Prostate gland (tissue), 2 donors: Measurements from ENCODE around the gene CTNNBL1. TPM values are rescaled to one million over a fixed set of nuclear protein-coding genes. Genes with fewer than 3 reads are reported as not detected.

Experiments
- DNase-seq: peaks from one replicate; pipeline ENCODE4 v3.0.0-alpha.2; 2019; ENCODE audit warnings: low spot score
- H3K27ac ChIP-seq, 2 donors: fragments of 200-600 bp; sonication (generic); 2 replicates each; pipeline ENCODE4 v1.5.1; 2017 to 2019
- H3K27me3 ChIP-seq: fragments of 200-600 bp; sonication (generic); replicated peaks from 2 replicates; pipeline ENCODE4 v1.5.1; 2019; ENCODE audit not compliant: insufficient read depth
- H3K36me3 ChIP-seq, 2 donors: fragments of 200-600 bp; sonication (generic); 1 replicate in 1 of 2; 2 replicates in 1 of 2; pipeline versions ENCODE4 v1.5.1 to v1.8.1; 2017 to 2019
- H3K4me1 ChIP-seq: fragments of 200-600 bp; sonication (generic); replicated peaks from 2 replicates; pipeline ENCODE4 v1.5.1; 2019
- H3K4me3 ChIP-seq, 2 donors: fragments of 200-600 bp; sonication (generic); 2 replicates each; pipeline ENCODE4 v1.5.1; 2017 to 2019
- H3K9me3 ChIP-seq: fragments of 200-600 bp; sonication (generic); 2 replicates; pipeline ENCODE4 v1.5.1; 2017
- POLR2A ChIP-seq: fragments of 450-650 bp; IDR thresholded peaks from one replicate; pipeline ENCODE4 v1.6.1; 2016; ENCODE audit warnings: antibody characterized with exemption, mild to moderate bottlenecking
- POLR2AphosphoS5 ChIP-seq: sonication (generic); formaldehyde crosslinking; IDR thresholded peaks from one replicate; pipeline ENCODE4 v1.6.1; 2017; ENCODE audit warnings: antibody characterized with exemption
- WGBS: methylation state at CpG from one replicate; pipeline ENCODE4 v1.1.5; 2018; 5-methylcytosine and 5-hydroxymethylcytosine counted together
- intact Hi-C: fragments of 100-400 bp; cut with DNase I; formaldehyde crosslinking; loops from one replicate; pipeline ENCODE4 v1.14.2; 2022
- total RNA-seq, 2 donors: library from RNA; depleted of rRNA; stranded (reverse); fragments of >200 nt; gene quantifications; one replicate each; pipeline ENCODE4 v1.1.0, GENCODE V29; 2016
- TF ChIP-seq, protein P1 (sequence below), 4 experiments: fragments of 200-600 bp in 2 of 4; fragments of 450-650 bp in 2 of 4; sonication (generic) in 2 of 4; IDR thresholded peaks; 1 replicate in 3 of 4; 2 replicates in 1 of 4; pipeline ENCODE4 v1.5.1; 2016 to 2019; ENCODE audit warnings: antibody characterized with exemption in 4 of 4, mild to moderate bottlenecking in 2 of 4, moderate library complexity in 2 of 4

CTNNBL1 gene
- total RNA-seq, 2 donors from 2014 or later = 29.9 to 61.0 TPM

DNA sequence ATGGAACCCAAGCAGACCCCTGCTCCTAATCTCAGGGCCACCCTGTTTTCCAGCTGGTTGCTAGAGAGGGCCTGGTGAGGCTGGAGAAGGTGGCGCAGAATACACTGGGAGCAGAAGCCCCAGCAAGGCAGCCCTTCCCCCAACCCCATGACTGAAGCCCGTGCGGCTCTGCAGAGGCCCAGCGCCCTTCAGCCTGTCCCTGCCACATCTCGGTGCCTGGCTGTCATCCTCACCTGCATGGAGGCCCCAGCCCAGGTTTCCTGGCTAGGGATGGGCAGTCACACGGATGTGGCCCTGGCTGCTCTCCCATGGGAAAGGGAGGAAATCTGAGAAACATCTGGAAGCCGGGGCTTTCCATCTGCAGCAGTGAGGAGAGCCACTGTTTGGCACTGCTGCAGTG is 183.0 kb downstream of the CTNNBL1 start:
- Histone ChIP-seq H3K27ac (no peak overlapping the region), H3K4me3 (no peak overlapping the region), H3K36me3 (peaks cover 0 to 7% of the 10 kb centered on the region in 2 donors), H3K4me1 (no peaks in the 10 kb centered on the region), H3K27me3 (no peaks in the 10 kb centered on the region), H3K9me3 (no peaks in the 10 kb centered on the region)
- 67% methylated on average over 7 of the region's 7 CpGs for WGBS
- intact Hi-C loops = no loop called here
- TF ChIP-seq POLR2AphosphoS5 = no peak
- TF ChIP-seq POLR2A = no peak
- TF ChIP-seq, protein P1, sequence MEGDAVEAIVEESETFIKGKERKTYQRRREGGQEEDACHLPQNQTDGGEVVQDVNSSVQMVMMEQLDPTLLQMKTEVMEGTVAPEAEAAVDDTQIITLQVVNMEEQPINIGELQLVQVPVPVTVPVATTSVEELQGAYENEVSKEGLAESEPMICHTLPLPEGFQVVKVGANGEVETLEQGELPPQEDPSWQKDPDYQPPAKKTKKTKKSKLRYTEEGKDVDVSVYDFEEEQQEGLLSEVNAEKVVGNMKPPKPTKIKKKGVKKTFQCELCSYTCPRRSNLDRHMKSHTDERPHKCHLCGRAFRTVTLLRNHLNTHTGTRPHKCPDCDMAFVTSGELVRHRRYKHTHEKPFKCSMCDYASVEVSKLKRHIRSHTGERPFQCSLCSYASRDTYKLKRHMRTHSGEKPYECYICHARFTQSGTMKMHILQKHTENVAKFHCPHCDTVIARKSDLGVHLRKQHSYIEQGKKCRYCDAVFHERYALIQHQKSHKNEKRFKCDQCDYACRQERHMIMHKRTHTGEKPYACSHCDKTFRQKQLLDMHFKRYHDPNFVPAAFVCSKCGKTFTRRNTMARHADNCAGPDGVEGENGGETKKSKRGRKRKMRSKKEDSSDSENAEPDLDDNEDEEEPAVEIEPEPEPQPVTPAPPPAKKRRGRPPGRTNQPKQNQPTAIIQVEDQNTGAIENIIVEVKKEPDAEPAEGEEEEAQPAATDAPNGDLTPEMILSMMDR (IDR thresholded peaks at IDR 0.05) = no peak
- no peak for DNase-seq

DNA sequence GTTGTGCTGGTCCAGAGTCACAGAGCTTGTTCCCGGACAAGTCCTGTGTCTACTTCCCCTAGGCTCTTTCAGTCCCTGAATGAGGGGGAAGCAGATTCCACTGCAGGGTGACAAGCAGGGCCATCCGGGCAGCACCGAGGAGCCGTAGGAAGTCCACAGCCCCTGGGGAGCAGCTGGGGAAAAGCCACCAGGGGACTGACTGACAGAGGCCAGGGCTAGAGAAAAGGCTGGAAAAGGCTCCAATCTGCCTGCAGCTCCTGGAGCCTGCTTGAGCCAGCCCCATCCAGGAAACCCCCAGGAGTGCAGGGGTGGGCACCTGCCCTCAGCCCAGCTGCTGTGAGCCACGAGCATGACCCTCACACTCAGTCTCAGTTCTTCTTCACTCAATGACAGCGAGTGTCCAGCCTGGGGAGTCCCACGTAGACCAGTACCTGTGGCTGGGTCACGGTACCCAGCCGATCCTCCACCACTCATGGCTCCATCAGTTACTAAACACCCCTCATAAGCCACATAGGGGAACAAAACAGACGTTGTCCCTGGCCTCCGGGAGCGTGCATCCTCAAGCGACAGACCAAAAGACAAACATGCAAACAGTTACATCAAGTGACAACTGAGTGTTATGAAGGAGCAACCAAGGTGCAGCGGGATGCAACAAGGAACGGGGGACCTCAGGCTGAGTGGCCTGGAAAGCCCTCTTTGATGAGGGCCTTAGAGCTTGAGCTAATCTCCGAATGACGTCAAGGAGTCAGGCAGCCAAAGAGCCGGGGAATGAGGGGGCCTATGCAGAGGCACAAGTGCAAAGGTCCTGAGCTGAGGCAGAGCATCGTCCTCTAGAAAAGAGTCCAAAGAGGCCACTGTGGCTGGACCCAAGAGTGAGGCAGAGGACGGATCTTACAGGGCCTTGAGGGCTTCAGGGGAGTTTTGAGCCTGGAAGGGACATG is 184.3 kb downstream of the CTNNBL1 start:
- H3K4me1 ChIP-seq = no peaks in the 10 kb centered on the region

DNA sequence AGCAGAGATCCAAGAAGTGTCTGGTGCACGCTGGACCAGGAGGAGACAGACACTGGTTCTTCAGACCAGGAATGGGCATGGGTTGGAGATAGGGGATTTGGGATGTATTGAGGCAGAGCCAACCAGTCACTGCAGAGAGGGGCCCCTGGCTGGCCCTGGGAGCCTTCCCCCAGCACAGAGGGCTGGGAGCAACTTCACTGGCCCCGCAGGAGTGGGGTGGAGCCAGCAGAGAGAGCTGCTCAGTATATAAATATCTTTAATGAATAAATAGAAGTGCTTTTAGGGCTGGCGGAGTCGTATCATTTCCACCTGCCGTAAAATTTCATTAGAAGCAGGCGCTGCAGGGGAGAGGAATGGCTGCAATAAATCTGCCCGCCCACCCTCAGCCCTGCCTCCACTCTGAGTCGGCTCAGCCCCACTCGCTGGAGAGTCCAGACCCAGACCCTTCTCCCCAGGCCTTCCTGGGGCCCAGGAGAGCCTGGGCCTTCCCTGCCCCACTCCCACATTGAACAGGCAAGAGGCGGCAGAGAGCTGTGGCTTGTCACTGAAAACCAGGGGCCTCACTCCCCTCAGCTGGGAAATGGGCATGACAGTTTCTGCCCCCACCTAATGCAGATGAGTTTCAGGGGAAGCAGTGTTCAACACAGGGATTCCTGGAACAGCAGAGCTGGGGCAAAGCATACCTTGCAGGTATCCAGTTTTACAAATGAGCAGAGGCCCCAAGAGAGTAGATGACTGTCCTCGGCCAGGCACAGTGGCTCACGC is 185.2 kb downstream of the CTNNBL1 start:
- intact Hi-C loops = no loop called here
- 56% methylated on average over 12 of the region's 12 CpGs for WGBS
- TF ChIP-seq POLR2AphosphoS5 (no peak), POLR2A (no peak)
- TF ChIP-seq, protein P1 (IDR thresholded peaks at IDR 0.05) = no peak

More for the DNA sequence above, 184.3 kb downstream of the CTNNBL1 start:
- intact Hi-C loops = no loop called here
- TF ChIP-seq, protein P1 (IDR thresholded peaks at IDR 0.05) = no peak
- no peak for TF ChIP-seq POLR2AphosphoS5
- no peak for TF ChIP-seq POLR2A
- H3K27ac ChIP-seq = no peak overlapping the region
- no peak for DNase-seq
- no peaks in the 10 kb centered on the region for H3K9me3 ChIP-seq
- H3K4me3 ChIP-seq = no peak overlapping the region
- H3K27me3 ChIP-seq = no peaks in the 10 kb centered on the region
- H3K36me3 ChIP-seq = peaks cover 0 to 7% of the 10 kb centered on the region in 2 donors
- WGBS = 89% methylated on average over 19 of the region's 20 CpGs

DNA sequence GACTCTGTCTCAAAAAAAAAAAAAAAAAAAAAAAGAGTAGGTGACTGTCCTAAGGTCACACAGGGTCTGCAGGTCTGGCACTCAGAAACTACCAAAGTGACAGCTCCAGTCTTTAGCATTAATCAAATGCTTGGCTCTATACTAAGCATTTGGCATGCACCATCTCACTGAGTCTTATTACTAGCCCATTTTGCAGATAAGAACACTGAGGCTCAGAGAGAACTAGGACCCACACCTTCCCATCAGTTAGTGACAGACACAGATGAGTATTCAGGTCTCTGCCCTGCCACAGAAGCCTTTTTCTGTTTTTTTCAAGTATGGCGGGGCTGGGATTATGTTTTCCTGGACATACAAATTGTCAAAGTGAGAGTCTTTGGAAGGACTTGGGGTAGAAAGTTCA is 186.0 kb downstream of the CTNNBL1 start:
- TF ChIP-seq POLR2AphosphoS5 (no peak), POLR2A (no peak)
- TF ChIP-seq, protein P1 (IDR thresholded peaks at IDR 0.05) = no peak
- H3K4me1 ChIP-seq = no peaks in the 10 kb centered on the region

More for the DNA sequence above, 185.2 kb downstream of the CTNNBL1 start:
- Histone ChIP-seq H3K27ac (no peak overlapping the region), H3K27me3 (no peaks in the 10 kb centered on the region), H3K9me3 (no peaks in the 10 kb centered on the region), H3K4me1 (no peaks in the 10 kb centered on the region), H3K4me3 (no peak overlapping the region), H3K36me3 (no peaks in the 10 kb centered on the region)
- DNase-seq = no peak

More for the DNA sequence above, 186.0 kb downstream of the CTNNBL1 start:
- Histone ChIP-seq H3K27ac (no peak overlapping the region), H3K36me3 (no peaks in the 10 kb centered on the region), H3K27me3 (no peaks in the 10 kb centered on the region), H3K9me3 (no peaks in the 10 kb centered on the region), H3K4me3 (no peak overlapping the region)
- WGBS = 95% methylated on average over 1 of the region's 1 CpG
- intact Hi-C loops = no loop called here
- DNase-seq = no peak
